Measurements from ENCODE around the gene SNX30.
A peak's percentile ranks its signal among the peaks of the same experiment; 100 is the strongest.

The SNX30 gene

DNA sequence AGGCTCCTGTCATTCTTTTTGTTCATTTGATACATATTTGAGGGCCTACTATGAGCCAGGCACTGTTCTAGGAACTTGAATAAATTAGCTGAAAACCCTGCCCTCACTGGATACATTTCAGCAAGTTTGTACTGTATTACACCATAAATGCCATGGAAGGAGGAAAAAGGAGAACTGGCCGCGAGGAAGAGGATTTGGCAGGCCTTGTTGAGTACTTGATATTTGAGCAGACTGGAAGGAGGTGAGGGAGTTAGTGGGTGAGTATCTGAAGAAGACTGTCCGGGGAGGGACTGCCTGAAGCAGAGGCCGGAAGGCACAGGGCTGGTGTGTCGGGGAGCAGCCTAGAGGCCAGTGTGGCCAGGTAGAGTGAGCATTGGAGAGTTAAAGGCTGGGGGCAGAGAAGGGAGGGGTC, 4.5 kb downstream of the SNX30 start:
- no peaks in the 10 kb centered on the region for H3K36me3 ChIP-seq (ENCODE audit: insufficient read depth, low read length)
- H2AFZ ChIP-seq (ENCODE audit: low read depth, low read length): no peak overlapping the region
- no peak overlapping the region for H3K4me3 ChIP-seq (ENCODE audit: low read depth in 1 of 2, low read length in 2 of 2)
- peaks cover 11% of the 10 kb centered on the region for H4K20me1 ChIP-seq (ENCODE audit: insufficient read depth, low read length)
- H3K4me1 ChIP-seq (ENCODE audit: insufficient read depth, low read length): peaks cover 36% of the 10 kb centered on the region
- no peaks in the 10 kb centered on the region for H3K79me2 ChIP-seq (ENCODE audit: insufficient read depth, low read length)
- H3K27me3 ChIP-seq (ENCODE audit: insufficient read depth, low read length, poor library complexity): no peaks in the 10 kb centered on the region
- no peaks in the 10 kb centered on the region for H3K9me3 ChIP-seq (ENCODE audit: insufficient read depth, low read length, severe bottlenecking)
- H3K4me2 ChIP-seq (ENCODE audit: insufficient read depth, low read length): no peak overlapping the region
- DNase-seq (no peak), ATAC-seq (ENCODE audit: insufficient read depth, low read depth) (no peak)
- TF ChIP-seq EZH2 (IDR thresholded peaks at IDR 0.05; ENCODE audit: borderline replicate concordance, low read depth, low read length, severe bottlenecking): no peak
- TF ChIP-seq, protein P1, sequence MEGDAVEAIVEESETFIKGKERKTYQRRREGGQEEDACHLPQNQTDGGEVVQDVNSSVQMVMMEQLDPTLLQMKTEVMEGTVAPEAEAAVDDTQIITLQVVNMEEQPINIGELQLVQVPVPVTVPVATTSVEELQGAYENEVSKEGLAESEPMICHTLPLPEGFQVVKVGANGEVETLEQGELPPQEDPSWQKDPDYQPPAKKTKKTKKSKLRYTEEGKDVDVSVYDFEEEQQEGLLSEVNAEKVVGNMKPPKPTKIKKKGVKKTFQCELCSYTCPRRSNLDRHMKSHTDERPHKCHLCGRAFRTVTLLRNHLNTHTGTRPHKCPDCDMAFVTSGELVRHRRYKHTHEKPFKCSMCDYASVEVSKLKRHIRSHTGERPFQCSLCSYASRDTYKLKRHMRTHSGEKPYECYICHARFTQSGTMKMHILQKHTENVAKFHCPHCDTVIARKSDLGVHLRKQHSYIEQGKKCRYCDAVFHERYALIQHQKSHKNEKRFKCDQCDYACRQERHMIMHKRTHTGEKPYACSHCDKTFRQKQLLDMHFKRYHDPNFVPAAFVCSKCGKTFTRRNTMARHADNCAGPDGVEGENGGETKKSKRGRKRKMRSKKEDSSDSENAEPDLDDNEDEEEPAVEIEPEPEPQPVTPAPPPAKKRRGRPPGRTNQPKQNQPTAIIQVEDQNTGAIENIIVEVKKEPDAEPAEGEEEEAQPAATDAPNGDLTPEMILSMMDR (IDR thresholded peaks at IDR 0.05; ENCODE audit: borderline replicate concordance, extremely low read depth, low read length, poor library complexity, severe bottlenecking): no peak
- 0 out of 2 replicates have a peak overlapping the region, but pooled peaks have one; percentile 4 for H3K27ac ChIP-seq (ENCODE audit: low read length)
- no peak overlapping the region for H3K9ac ChIP-seq (ENCODE audit: low read depth, low read length)

DNA sequence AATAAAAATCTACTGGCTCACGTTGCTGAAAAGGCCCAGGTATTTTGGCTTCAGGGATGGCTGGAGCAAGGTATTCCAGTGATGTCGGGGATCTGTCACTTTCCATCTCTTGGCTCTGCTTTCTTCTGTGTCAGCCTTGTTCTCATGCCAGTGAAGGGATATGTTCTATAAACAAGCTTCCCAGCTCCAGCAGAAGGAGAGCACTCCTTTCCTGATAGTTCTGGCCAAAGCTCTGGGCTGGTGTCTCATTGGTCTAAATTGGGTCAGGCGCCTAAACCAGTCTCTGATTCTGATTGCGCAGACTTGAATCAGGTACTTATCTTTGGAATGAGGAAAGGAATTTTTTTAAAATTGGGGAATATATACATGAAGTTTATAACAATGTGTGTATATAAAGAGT, 5.1 kb downstream of the SNX30 start:
- Histone ChIP-seq H3K27ac (ENCODE audit: low read length) (no peak overlapping the region), H4K20me1 (ENCODE audit: insufficient read depth, low read length) (peaks cover 11% of the 10 kb centered on the region), H3K4me3 (ENCODE audit: low read depth in 1 of 2, low read length in 2 of 2) (no peak overlapping the region), H3K27me3 (ENCODE audit: insufficient read depth, low read length, poor library complexity) (no peaks in the 10 kb centered on the region), H3K4me2 (ENCODE audit: insufficient read depth, low read length) (no peak overlapping the region), H3K79me2 (ENCODE audit: insufficient read depth, low read length) (no peaks in the 10 kb centered on the region), H2AFZ (ENCODE audit: low read depth, low read length) (no peak overlapping the region), H3K9ac (ENCODE audit: low read depth, low read length) (no peak overlapping the region), H3K36me3 (ENCODE audit: insufficient read depth, low read length) (no peaks in the 10 kb centered on the region), H3K9me3 (ENCODE audit: insufficient read depth, low read length, severe bottlenecking) (no peaks in the 10 kb centered on the region), H3K4me1 (ENCODE audit: insufficient read depth, low read length) (peaks cover 32% of the 10 kb centered on the region)
- no peak for ATAC-seq (ENCODE audit: insufficient read depth, low read depth)
- no peak for DNase-seq
- TF ChIP-seq, protein P1 (IDR thresholded peaks at IDR 0.05; ENCODE audit: borderline replicate concordance, extremely low read depth, low read length, poor library complexity, severe bottlenecking): no peak
- TF ChIP-seq EZH2 (IDR thresholded peaks at IDR 0.05; ENCODE audit: borderline replicate concordance, low read depth, low read length, severe bottlenecking): no peak

DNA sequence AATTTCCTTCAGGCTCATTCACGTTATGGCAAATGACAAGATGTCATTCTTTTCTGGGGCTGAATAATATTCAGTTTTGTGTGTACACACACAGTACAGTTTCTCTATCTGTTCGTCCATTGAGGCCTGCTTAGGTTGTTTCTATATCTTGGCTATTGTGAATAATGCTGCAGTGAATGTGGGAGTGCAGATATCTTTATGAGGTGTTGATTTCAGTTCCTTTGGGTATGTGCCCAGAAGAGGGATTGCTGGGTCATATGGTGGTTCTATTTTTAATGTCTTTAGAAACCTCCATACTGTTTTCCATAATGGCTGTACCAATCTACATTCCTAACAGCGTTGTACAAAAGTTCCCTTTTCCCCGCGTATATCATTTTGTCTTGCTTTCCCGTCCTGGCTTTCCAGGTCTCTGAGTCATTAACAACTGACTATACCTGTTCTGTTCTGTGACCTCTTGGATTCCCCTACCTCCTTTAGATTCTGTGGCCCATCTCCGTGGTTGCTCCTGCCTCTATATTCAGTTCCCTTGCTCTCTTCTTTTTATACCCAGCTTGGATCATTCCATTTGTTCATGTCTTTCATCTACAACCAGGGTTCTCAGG, 6.8 kb downstream of the SNX30 start:
- Histone ChIP-seq H3K4me1 (ENCODE audit: insufficient read depth, low read length) (peaks cover 19% of the 10 kb centered on the region), H4K20me1 (ENCODE audit: insufficient read depth, low read length) (peaks cover 11% of the 10 kb centered on the region), H3K9ac (ENCODE audit: low read depth, low read length) (no peak overlapping the region)

More for the DNA sequence above, 6.8 kb downstream of the SNX30 start:
- Histone ChIP-seq H3K27ac (ENCODE audit: low read length) (no peak overlapping the region), H3K9me3 (ENCODE audit: insufficient read depth, low read length, severe bottlenecking) (no peaks in the 10 kb centered on the region), H3K4me3 (ENCODE audit: low read depth in 1 of 2, low read length in 2 of 2) (no peak overlapping the region), H3K36me3 (ENCODE audit: insufficient read depth, low read length) (no peaks in the 10 kb centered on the region), H3K79me2 (ENCODE audit: insufficient read depth, low read length) (no peaks in the 10 kb centered on the region), H3K27me3 (ENCODE audit: insufficient read depth, low read length, poor library complexity) (no peaks in the 10 kb centered on the region), H2AFZ (ENCODE audit: low read depth, low read length) (no peak overlapping the region), H3K4me2 (ENCODE audit: insufficient read depth, low read length) (no peak overlapping the region)
- ATAC-seq (ENCODE audit: insufficient read depth, low read depth): no peak
- TF ChIP-seq, protein P1 (IDR thresholded peaks at IDR 0.05; ENCODE audit: borderline replicate concordance, extremely low read depth, low read length, poor library complexity, severe bottlenecking): no peak
- TF ChIP-seq EZH2 (IDR thresholded peaks at IDR 0.05; ENCODE audit: borderline replicate concordance, low read depth, low read length, severe bottlenecking): no peak
- DNase-seq: no peak
